Caki2 (cell line): ENCODE results near the gene STXBP5. TPM values are rescaled to one million over a fixed set of nuclear protein-coding genes. Genes with fewer than 3 reads are reported as not detected.

ENCODE experiments used
- DNase-seq: peaks from one replicate; pipeline ENCODE4 v3.0.0-alpha.2; 2015; ENCODE audit warnings: low read depth
- in situ Hi-C: cut with HindIII; loops from 2 replicates; pipeline ENCODE4 v1.10.0; 2016; ENCODE audit warnings: low sequenced_read_pairs, low pct_unique_long_range_greater_than_20kb, mixed read lengths
- total RNA-seq: library from RNA; depleted of rRNA; stranded (reverse); fragments of >200 nt; shearing (Covaris generic); gene quantifications from 2 replicates; pipeline ENCODE4 v1.2.3, GENCODE V29; 2014; ENCODE audit warnings: low replicate concordance

Gene STXBP5
- total RNA-seq, 1 experiment from 2014 or later: 8.3 TPM

DNA sequence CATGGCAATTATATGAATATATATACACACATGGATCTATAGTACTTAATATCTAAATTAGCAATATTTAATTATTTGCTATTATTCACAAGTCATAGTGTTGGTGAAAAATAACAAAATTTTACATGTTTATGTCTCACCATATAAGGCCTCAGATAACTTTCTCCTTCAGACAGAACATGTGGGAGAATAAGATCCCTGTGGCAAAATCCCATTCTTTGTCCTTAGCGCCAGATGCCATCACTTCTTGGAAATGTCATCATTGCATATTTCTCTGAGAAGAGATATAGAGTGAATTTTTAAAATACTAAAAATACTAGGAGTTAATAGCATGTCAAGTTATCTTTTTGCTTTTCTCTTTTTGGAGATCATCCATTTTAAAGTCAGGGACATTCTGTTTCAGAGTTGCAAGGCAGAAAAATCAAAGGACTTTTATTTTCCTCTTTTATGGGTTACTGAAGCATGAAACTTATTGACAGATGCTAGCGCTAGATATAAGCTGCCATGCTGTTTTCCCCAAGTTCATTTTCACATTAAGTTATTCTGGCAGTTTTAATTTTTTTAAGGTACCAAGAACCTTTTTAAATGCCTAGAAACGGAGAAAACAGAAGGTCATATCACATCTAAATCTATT, 30.4 kb upstream of the STXBP5 start:
- in situ Hi-C loops: no loop called here
- no peak for DNase-seq

GRCh38 chr6:147176795-147177194, 27.4 kb upstream of the STXBP5 start:
- in situ Hi-C loops: no loop called here
- DNase-seq: no peak

DNA sequence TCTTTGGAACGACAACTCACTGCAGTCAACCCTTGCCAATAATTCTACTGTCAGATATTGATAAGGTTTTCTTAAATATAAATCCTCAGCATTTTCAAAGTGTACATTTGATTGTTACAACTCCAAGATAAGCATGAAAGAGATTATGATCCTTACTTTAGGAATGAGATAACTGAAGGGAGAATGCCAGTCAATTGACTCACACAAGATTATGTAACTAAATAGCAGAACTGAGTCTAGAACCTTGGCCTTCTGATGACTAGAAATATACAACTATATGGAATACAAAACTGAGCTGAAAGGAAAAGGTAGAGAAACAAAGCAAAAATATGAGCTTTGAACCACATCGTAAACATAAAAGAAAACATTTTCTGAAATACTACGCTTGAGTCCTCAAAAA, 26.9 kb upstream of the STXBP5 start:
- in situ Hi-C loops: no loop called here

DNA sequence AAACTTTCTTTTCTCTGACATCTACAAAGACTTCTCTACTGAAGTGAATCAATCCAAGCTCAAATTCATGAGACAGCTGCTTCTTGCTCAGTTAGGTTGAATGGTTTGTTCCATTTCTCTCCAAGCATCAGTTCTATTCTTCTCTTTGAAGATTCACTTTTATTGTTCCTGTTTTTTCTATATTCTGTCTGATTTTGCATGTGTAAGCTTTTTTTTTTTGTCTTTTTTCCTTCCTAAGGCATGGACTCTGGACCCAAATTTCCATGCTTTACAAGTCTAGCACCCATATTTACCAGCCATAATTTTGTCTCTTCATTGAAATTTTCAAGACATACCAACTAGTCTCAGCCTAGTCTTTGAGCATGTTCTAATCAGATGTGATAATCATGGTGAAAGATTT, 25.9 kb upstream of the STXBP5 start:
- in situ Hi-C loops: no loop called here
- DNase-seq: no peak

More for the DNA sequence above, 26.9 kb upstream of the STXBP5 start:
- DNase-seq: no peak

DNA sequence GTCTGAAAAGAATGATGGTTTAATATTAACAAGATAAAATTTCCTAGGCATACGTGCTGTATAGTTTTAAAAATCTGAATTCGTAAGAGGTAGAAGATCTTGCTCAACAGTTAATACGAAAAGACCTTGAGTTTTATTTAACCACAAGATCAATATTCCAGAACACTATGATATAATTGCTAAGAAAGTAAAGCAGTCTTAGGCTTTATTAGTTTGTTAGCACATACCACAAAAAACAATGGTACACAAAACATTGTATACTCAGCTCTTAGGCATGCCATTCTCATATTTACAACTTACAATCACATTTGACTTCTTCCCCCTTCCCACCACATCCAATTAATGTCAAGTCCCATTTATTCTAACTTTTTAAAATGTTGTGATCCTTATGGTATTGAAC, 24.4 kb upstream of the STXBP5 start:
- in situ Hi-C loops: no loop called here
- DNase-seq: no peak

DNA sequence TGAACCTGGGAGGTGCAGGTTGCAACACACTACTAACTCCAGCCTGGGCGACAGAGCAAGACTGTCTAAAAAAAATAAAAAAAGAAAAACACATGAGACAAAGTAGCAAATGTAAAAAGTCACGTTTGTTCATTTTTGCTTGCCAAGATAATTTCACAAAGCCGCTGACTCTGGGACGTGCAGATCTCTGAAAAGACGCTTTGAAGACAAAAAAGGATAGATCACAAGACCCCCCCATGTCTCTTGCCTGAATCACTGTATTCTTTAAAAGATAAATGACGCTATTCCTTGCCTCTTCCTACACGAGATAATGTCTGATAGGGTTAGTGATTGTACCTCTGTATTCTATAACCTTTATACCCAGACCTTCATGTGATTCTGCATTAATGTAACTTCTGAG, 23.3 kb upstream of the STXBP5 start:
- DNase-seq: no peak
- in situ Hi-C loops: no loop called here

GRCh38 chr6:147184379-147184778, 19.8 kb upstream of the STXBP5 start:
- no peak for DNase-seq
- in situ Hi-C loops: no loop called here

DNA sequence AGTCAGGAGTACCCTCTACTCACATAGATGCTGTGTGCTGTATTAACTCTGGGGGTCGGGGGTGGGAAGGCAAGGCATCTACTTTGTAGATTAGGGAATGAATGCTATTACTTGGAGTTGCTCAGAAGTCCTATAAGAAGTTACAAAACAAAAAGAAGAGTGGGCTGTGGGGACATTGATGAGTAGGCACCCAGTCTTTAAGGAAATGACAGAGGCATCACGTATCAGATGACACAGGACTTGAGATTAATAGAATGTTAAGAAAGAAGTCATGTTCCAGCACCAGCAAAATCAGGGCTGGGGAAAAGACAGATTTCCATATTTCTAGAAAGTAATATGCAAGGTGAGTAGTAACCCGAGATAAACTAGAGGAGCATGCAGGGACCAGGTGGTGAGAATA, 19.0 kb upstream of the STXBP5 start:
- in situ Hi-C loops: no loop called here
- DNase-seq: no peak

DNA sequence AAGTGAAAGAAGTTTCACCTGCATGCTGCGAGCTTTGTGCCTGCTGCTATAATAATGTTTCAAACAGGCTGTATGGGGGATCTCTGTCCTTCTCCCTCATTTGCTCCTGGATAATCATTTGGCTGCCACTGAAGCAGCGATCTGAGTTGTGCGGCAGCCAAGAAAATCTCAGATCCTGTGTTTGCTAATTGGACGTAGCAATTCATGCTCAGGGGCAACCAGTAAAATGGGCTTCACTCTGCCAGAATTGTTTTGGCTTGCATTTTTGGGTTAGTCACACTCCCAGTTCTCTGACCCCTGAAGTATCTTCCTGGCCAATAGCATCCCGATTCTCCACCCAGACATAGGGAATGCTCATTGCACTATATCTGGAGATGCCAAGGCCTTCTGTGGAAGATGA, 13.7 kb upstream of the STXBP5 start:
- in situ Hi-C loops: no loop called here

GRCh38 chr6:147192278-147192911, 11.8 kb upstream of the STXBP5 start:
- in situ Hi-C loops: no loop called here
- no peak for DNase-seq

More for the DNA sequence above, 13.7 kb upstream of the STXBP5 start:
- DNase-seq: no peak

DNA sequence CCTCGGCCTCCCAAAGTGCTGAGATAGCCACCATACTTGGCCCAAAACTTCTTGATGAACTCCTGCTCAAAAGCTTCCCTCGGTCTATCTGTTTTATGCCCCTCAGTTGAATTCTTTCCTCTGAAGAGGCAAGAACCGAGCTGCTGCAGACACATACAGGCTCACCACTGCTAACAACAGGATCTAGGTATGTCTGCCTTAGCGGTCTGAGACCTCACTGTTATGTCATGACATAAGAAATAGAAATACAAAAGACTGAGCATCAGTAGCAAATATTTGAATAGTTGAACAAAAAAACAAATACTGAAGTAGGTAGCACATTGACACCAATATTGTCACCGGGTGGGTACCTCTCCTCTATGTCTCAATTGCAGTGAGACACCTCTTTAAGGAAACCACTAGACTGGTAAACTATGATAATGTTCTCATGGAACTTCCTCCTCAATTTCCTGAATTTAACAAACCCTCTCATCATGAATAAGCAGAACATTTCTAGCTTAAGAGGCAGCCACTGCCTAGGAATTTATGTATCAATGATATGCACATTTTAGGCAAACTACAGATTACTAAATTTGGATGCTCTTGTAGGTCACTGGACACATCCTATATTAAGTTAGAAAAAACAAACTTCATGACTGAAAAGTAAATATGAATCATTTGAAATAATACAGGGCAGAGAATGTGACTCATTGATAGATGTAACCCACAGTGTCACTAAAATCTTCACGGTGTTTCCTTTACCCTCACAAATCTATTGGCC, 9.4 kb upstream of the STXBP5 start:
- DNase-seq: peak; percentile 74

DNA sequence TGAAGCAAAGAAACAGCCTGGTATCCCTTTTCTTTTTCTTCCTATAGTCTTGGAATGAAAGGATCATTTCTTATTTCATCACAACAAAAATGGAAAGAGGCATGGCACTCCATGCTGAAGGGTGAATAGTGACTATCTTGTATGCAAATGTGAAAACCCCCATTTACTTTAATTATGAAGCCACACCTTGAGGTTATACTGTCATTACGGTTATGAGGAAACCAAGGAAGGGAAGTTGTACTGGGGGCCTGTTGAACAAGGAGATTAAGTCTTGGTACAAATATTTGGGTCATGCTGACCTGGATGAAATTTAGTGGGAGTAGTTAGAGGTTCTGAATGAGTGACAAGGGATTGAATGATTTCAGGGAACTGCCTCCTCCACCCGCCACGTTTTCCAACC, 8.7 kb upstream of the STXBP5 start:
- no peak for DNase-seq
- in situ Hi-C loops: no loop called here

More for the DNA sequence above, 9.4 kb upstream of the STXBP5 start:
- in situ Hi-C loops: no loop called here

DNA sequence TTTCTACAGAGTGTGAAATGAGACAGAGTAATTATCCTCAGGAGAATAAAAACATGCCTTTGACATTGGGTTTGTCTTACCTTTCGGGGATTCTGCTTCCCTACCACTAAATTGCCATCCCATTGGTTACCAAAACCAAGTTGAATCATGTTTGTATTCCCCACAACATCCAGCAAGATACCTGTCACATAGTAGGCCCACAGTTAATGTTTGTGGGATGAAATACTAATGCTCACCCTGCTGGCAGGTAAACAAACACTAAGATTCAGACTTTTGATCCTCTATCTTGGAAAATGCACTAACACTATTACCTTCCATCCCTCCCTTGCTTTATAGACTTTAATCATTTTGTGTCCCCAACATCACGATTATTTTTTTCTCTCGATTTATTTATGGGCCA, 8.2 kb upstream of the STXBP5 start:
- in situ Hi-C loops: no loop called here

GRCh38 chr6:147200711-147201110, 3.5 kb upstream of the STXBP5 start:
- no peak for DNase-seq
- in situ Hi-C loops: no loop called here

More for the DNA sequence above, 8.2 kb upstream of the STXBP5 start:
- DNase-seq: no peak

DNA sequence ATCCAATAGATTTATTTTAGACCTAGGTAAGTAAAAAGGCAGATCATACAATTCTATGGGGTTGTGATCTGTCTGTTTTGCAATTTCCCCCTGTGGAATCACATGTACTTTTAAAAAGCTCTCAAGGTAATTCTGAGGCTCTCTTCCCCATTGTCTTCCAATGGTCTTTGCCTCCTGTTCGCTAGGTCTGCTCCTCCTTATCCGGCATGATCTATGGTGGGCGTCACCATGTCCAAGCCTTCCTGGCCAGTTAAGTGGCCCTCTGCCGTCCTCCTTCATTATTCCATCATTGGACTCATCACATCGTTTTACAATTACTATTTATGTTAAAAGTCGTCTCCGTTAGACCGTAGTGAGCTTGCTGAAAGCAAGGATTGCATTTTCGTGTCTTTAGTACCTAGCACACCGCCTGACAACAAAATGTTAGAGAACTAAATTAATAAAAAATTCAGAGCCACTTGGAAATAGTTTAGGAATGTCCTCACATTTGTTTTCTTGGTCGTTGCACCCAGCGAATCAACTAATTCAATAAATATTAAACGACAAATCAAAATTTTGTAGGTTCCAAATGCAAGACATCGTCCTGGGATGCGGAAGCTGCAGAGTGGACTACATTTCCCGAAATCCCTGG, 2.2 kb upstream of the STXBP5 start:
- peak; percentile 77 for DNase-seq
- in situ Hi-C loops: no loop called here

- DNase-seq: peak; percentile 94
- in situ Hi-C loops: no loop called here
These were observed 1.5 kb upstream of the STXBP5 start for GRCh38 chr6:147202516-147203310.

- in situ Hi-C loops: no loop called here
- DNase-seq: peak; percentile 73
These were observed 732 bp upstream of the STXBP5 start for GRCh38 chr6:147203311-147204059.
